CD14-positive monocyte (primary cell): ENCODE results near the gene GRIN2A. TPM values are rescaled to one million over a fixed set of nuclear protein-coding genes. Genes with fewer than 3 reads are reported as not detected.

Experiments
- DNase-seq, 3 donors: peaks; one replicate each; pipeline ENCODE4 v3.0.0-alpha.2; 2011 to 2022
- H2AFZ ChIP-seq: 2 replicates; pipeline ENCODE4 v1.6.0; 2012; ENCODE audit warnings: mild to moderate bottlenecking, low read depth, low read length, inconsistent platforms; ENCODE audit not compliant: insufficient read depth, poor library complexity, severe bottlenecking
- H3K27ac ChIP-seq, 2 donors: 1 replicate in 1 of 2; 2 replicates in 1 of 2; pipeline ENCODE4 v1.5.1; 2012 to 2013; ENCODE audit warnings: low read length in 2 of 2, control low read depth in 1 of 2, inconsistent platforms in 1 of 2, low read depth in 1 of 2, mild to moderate bottlenecking in 1 of 2
- H3K27me3 ChIP-seq, 2 donors: one replicate each; pipeline versions ENCODE4 v1.6.0 to v1.6.1; 2011 to 2013; ENCODE audit warnings: low read length in 2 of 2; ENCODE audit not compliant: control insufficient read depth in 2 of 2, insufficient read depth in 2 of 2
- H3K36me3 ChIP-seq, 2 donors: replicated peaks in 1 of 2; 1 replicate in 1 of 2; 2 replicates in 1 of 2; pipeline versions ENCODE4 v1.5.1 to v1.6.1; 2012 to 2013; ENCODE audit warnings: low read length in 2 of 2, control low read depth in 1 of 2, inconsistent platforms in 1 of 2, mild to moderate bottlenecking in 1 of 2; ENCODE audit not compliant: insufficient read depth in 2 of 2, control insufficient read depth in 1 of 2
- H3K4me1 ChIP-seq, 2 donors: 1 replicate in 1 of 2; 2 replicates in 1 of 2; pipeline versions ENCODE4 v1.5.1 to v1.6.1; 2012 to 2013; ENCODE audit warnings: low read length in 2 of 2, control low read depth in 1 of 2, inconsistent platforms in 1 of 2, mild to moderate bottlenecking in 1 of 2, moderate library complexity in 1 of 2; ENCODE audit not compliant: insufficient read depth in 2 of 2, control insufficient read depth in 1 of 2
- H3K4me2 ChIP-seq: replicated peaks from 2 replicates; pipeline ENCODE3; 2012; ENCODE audit warnings: low read length, moderate library complexity, mild to moderate bottlenecking; ENCODE audit not compliant: poor library complexity, severe bottlenecking; ENCODE audit errors: extremely low read depth
- H3K4me3 ChIP-seq, 3 experiments: fragments of 200-600 bp in 1 of 3; sonication (generic) in 1 of 3; replicated peaks in 1 of 3; 1 replicate in 2 of 3; 2 replicates in 1 of 3; pipeline ENCODE4 v1.5.1; 2011 to 2013; ENCODE audit warnings: low read length in 3 of 3, mild to moderate bottlenecking in 3 of 3, control low read depth in 2 of 3, low read depth in 2 of 3, inconsistent platforms in 1 of 3, moderate library complexity in 1 of 3
- H3K79me2 ChIP-seq: 2 replicates; pipeline ENCODE4 v1.6.0; 2012; ENCODE audit warnings: mild to moderate bottlenecking, control low read depth, inconsistent platforms, low read length, moderate library complexity; ENCODE audit not compliant: insufficient read depth
- H3K9ac ChIP-seq: 2 replicates; pipeline ENCODE4 v1.6.0; 2017; ENCODE audit warnings: low read length, mild to moderate bottlenecking; ENCODE audit not compliant: insufficient read depth, poor library complexity, severe bottlenecking
- H3K9me3 ChIP-seq, 2 donors: replicated peaks in 1 of 2; 1 replicate in 1 of 2; 2 replicates in 1 of 2; pipeline versions ENCODE4 v1.5.1 to v1.6.1; 2012 to 2013; ENCODE audit warnings: low read length in 2 of 2, control low read depth in 1 of 2; ENCODE audit not compliant: control insufficient read depth in 1 of 2, insufficient read depth in 1 of 2
- H4K20me1 ChIP-seq: 2 replicates; pipeline ENCODE4 v1.6.0; 2012; ENCODE audit warnings: mild to moderate bottlenecking, low read length, control low read depth, moderate library complexity; ENCODE audit not compliant: insufficient read depth
- H3K27ac Mint-ChIP-seq, 7 donors: one replicate each; pipeline ENCODE4 v1.8.0; 2020; ENCODE audit warnings: mild to moderate bottlenecking in 7 of 7, mixed read lengths in 7 of 7, moderate library complexity in 6 of 7, inconsistent platforms in 2 of 7
- H3K27me3 Mint-ChIP-seq, 3 donors: one replicate each; pipeline ENCODE4 v1.8.0; 2021 to 2022; ENCODE audit warnings: low read depth in 3 of 3, mild to moderate bottlenecking in 3 of 3, mixed read lengths in 3 of 3, moderate library complexity in 3 of 3, inconsistent platforms in 1 of 3
- H3K36me3 Mint-ChIP-seq, 2 donors: one replicate each; pipeline ENCODE4 v1.8.0; 2020; ENCODE audit warnings: mixed read lengths in 2 of 2, inconsistent platforms in 1 of 2, mild to moderate bottlenecking in 1 of 2
- H3K4me1 Mint-ChIP-seq: one replicate; pipeline ENCODE4 v1.8.0; 2020; ENCODE audit warnings: mild to moderate bottlenecking, mixed read lengths
- H3K4me3 Mint-ChIP-seq, 2 donors: one replicate each; pipeline ENCODE4 v1.8.0; 2020; ENCODE audit warnings: mild to moderate bottlenecking in 2 of 2, mixed read lengths in 2 of 2, moderate library complexity in 1 of 2
- H3K9me3 Mint-ChIP-seq, 7 donors: one replicate each; pipeline ENCODE4 v1.8.0; 2020 to 2022; ENCODE audit warnings: mixed read lengths in 7 of 7, mild to moderate bottlenecking in 6 of 7, moderate library complexity in 6 of 7, inconsistent platforms in 2 of 7
- CTCF ChIP-seq: fragments of 200-600 bp; IDR thresholded peaks from one replicate; pipeline ENCODE4 v1.8.0; 2022; ENCODE audit warnings: antibody characterized with exemption, mild to moderate bottlenecking
- WGBS: methylation state at CpG from one replicate; pipeline ENCODE4 v1.1.5; 2013; ENCODE audit warnings: missing lambda C conversion rate; ENCODE audit not compliant: insufficient coverage; 5-methylcytosine and 5-hydroxymethylcytosine counted together
- intact Hi-C, 2 donors: fragments of 100-400 bp; cut with micrococcal nuclease; formaldehyde crosslinking; loops; one replicate each; pipeline versions ENCODE4 v1.15.0 to v1.15.1; 2023
- polyA plus RNA-seq, 3 donors: library from polyadenylated mRNA; depleted of rRNA in 1 of 3; unstranded in 2 of 3; stranded (reverse) in 1 of 3; fragments of 300-500 nt in 2 of 3; fragments of >200 nt in 1 of 3; fragmentation: Illumina TruSeq in 2 of 3; gene quantifications; 1 replicate in 2 of 3; 2 replicates in 1 of 3; pipeline ENCODE4 v1.2.3, GENCODE V29; 2012 to 2021

Gene GRIN2A
- polyA plus RNA-seq, 3 donors: not detected

DNA sequence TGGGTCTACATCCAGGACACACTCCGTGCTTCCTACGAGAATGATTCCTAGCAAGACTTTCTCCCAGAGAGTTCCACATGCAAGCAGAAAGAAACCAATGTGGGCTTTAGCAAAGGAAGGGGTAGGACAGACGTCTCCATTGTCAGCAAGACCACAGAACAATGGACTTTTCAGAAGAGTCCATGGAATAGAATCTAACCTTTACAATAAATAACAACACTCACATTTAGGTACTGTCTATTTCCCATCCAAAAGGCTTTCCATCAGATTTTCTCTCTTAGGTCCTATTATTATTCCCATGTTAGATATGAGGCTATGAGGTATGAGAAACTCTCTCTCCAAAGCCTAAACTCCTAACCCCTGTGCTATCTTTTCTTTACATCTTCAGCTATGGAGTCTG is 360.9 kb downstream of the GRIN2A start:
- no peak overlapping the region for H3K4me2 ChIP-seq
- no peak overlapping the region for H3K4me3 ChIP-seq
- Mint-ChIP-seq H3K36me3 (no peaks in the 10 kb centered on the region), H3K4me3 (no peak overlapping the region), H3K4me1 (no peaks in the 10 kb centered on the region), H3K9me3 (peaks cover 0 to 5% (median 0%) of the 10 kb centered on the region in 7 donors), H3K27me3 (peaks cover 0 to 2% (median 2%) of the 10 kb centered on the region in 3 donors), H3K27ac (no peak overlapping the region)
- H3K4me1 ChIP-seq: no peaks in the 10 kb centered on the region
- H3K36me3 ChIP-seq: no peaks in the 10 kb centered on the region
- no peak overlapping the region for H3K27ac ChIP-seq
- H4K20me1 ChIP-seq: no peaks in the 10 kb centered on the region
- DNase-seq: no peak
- no peak for TF ChIP-seq CTCF
- intact Hi-C loops: no loop called here
- no peak overlapping the region for H3K9ac ChIP-seq
- no peak overlapping the region for H2AFZ ChIP-seq
- H3K79me2 ChIP-seq: no peaks in the 10 kb centered on the region
- H3K27me3 ChIP-seq: no peaks in the 10 kb centered on the region
- no peaks in the 10 kb centered on the region for H3K9me3 ChIP-seq
- WGBS: no CpG with 5 or more reads among the region's 3 CpGs

DNA sequence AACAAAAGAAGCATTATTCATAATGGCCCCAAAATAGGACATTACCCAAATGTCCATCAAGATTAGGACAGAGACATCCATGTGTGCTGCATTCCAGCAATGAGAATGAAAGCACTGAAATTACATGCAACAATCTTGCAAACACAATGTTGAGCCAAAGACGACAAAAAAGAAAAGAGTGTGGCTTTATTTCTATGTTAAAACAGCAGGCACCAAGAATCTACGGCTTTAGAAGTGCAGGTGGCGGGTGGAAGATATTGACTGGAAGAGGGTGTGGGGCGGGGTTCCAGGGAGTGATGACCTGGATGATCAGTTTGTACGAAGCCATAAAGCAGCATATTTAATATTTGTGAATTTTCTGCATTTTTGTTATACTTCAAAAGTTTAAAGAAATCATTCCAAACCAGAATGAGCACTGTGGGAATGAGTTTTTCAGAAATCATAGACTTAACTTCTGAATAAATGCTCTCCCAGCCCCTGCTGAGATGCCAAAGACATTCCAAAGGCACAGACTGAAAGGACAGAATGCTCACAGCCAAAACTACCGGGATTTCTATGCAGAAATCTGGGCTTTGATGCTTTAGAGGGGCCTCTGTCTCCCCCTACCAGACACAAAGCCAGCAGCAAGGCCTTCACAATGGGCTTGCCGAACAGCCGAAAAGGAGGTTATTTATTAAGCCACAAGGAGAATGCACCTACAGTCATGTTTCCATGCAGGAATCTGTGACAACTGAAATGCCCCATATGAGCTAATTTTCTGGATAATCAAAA is 361.6 kb downstream of the GRIN2A start:
- H3K9me3 ChIP-seq: no peaks in the 10 kb centered on the region
- no peaks in the 10 kb centered on the region for H4K20me1 ChIP-seq
- WGBS: 50% methylated on average over 4 of the region's 8 CpGs
- no peak overlapping the region for H3K27ac Mint-ChIP-seq
- no peak overlapping the region for H3K4me2 ChIP-seq
- H3K27me3 ChIP-seq: no peaks in the 10 kb centered on the region
- no peak overlapping the region for H2AFZ ChIP-seq
- no peaks in the 10 kb centered on the region for H3K79me2 ChIP-seq
- no peaks in the 10 kb centered on the region for H3K4me1 ChIP-seq
- no peak for DNase-seq
- no peak for TF ChIP-seq CTCF
- H3K4me1 Mint-ChIP-seq: no peaks in the 10 kb centered on the region
- H3K9me3 Mint-ChIP-seq: peaks cover 0 to 5% (median 0%) of the 10 kb centered on the region in 7 donors
- no peak overlapping the region for H3K4me3 ChIP-seq
- intact Hi-C loops: no loop called here
- H3K27ac ChIP-seq: no peak overlapping the region
- no peaks in the 10 kb centered on the region for H3K36me3 Mint-ChIP-seq
- peaks cover 0 to 2% (median 0%) of the 10 kb centered on the region in 3 donors for H3K27me3 Mint-ChIP-seq
- no peak overlapping the region for H3K4me3 Mint-ChIP-seq
- no peaks in the 10 kb centered on the region for H3K36me3 ChIP-seq
- no peak overlapping the region for H3K9ac ChIP-seq
